GM18907 (cell line): Measurements from ENCODE around the gene DMPK.

Source experiments
- ATAC-seq: cut with Tn5 transposase; IDR thresholded peaks from one replicate; pipeline ENCODE4 v1.9.1; 2021; ENCODE audit warnings: mild to moderate bottlenecking, moderate library complexity; ENCODE audit not compliant: unreplicated experiment

The DMPK gene

DNA sequence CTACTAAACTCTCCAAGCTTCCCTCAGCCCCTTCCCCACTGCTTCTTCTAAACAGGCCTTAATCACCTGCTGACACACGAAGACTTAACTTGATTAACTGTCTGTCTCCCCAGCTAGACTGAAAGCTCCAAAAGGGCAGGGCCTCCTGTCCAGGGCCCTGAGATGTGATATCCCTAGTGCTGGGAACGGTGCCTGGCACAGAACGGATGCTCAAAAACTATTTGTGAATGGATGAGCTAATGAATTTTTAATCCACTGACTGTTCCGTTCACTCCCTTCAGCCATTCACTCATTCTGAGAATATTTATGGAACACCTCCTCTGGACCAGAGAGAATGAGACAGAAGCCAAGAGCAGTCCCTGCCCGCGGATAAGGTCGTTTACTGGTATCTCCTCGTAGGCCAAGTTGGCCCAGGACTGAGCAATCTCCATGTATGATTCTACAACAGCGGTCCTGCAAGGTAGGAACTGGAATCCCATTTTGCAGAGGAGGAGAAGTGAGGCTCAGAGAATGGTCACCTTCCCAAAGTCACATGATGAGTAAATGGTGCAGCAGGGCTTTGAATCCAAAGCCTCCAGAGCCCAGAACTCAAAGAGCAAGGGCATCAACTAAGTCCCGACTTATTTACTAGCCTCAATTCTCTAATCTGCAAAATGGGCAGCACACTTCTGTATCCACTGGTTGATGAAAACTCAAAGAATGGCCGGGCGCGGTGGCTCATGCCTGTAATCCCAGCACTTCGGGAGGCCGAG lies 6.9 kb upstream of the DMPK start:
- no peak for ATAC-seq

DNA sequence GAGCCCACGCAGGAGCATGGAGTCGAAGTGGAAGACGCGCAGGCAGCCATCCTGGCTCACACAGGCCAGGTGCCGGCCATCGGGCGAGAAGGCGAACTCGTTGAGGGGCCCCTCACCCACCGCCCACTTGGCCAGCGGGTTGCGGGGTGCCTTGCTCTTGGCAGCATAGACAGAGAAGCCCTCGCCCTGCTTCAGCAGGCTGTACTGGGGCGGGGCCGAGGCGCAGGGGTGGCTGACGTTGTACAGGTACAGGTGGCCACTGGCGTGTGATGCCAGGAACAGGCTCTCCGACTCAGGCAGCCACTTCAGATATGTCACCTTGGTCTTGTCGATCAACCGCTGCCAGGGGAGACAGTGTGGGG lies 4.2 kb upstream of the DMPK start:
- no peak for ATAC-seq

DNA sequence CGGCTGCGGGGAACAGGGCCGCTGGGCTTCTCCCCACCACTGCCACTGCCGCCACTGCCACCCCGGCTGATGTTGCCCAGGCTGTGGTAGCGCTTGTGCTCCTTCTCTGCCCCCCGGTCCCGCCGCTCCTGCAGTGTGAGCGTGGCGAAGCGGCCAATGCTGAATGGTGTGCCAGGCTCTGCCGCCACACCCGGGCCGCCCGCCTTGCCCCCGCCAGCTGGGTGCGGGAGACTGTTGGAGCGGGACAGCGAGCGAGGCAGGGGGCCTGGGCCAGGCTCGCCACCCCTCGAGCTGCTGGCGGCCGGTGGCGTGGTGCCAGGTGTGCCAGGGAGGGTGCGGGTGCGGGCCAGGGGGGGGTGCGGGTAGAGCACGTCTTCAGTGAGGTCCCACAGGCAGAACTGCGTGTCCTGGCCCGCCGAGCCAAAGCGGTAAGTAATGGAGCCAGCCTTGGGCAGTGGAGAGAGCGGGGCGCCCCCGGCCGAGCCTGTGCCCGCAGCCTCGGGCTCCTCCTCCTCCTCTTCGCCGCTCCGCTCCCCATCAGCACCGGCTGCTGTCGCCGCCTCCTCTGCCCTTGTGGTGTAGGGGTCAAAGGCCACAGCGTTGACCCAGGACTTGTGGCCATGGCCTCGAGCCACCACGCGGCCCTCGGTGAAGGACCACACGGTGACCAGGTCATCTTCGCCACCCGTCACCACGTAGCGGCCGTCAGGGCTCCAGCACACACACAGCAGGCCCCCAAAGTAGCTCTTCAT lies 3.7 kb upstream of the DMPK start:
- ATAC-seq, result no peak

DNA sequence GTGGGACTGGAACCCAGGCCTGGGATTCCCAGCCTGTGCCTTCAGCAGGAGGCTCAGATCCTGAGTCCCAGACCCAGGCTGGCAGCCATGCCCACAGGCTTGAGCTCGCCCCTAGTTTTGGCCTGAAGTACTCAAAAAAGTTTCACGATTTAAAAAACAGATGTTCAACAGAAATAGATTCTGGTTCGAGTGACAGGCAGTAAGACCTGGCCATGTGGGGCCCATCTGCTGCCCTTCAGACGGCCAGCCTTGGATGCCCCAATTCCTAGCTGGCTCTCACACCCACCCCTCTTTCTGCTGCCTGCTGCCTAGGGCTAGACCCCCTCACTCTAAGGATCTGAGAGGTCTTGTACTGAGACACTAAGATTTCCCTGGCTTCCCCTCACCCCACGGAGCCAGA lies 2.8 kb upstream of the DMPK start:
- ATAC-seq, result no peak

DNA sequence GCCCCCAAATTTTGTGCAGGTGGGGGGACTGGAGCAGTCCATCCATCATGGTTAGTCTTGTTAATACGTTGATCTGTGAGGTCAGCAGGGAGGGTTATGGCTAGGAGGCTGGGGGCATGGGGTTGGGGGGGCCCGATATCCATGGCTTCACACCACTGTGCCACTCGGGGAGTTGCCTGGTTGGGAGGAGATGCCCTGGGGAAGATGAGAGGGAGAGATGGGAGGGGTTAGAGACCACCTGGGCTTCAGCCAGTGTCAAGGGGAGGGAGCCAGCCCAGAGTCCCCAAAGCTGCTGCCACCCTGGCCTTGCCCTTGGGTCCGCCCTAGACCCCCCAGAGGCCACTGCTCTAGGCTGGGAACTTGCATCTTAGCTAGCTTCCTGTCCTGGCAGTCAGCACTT lies 1.8 kb upstream of the DMPK start:
- no peak for ATAC-seq

DNA sequence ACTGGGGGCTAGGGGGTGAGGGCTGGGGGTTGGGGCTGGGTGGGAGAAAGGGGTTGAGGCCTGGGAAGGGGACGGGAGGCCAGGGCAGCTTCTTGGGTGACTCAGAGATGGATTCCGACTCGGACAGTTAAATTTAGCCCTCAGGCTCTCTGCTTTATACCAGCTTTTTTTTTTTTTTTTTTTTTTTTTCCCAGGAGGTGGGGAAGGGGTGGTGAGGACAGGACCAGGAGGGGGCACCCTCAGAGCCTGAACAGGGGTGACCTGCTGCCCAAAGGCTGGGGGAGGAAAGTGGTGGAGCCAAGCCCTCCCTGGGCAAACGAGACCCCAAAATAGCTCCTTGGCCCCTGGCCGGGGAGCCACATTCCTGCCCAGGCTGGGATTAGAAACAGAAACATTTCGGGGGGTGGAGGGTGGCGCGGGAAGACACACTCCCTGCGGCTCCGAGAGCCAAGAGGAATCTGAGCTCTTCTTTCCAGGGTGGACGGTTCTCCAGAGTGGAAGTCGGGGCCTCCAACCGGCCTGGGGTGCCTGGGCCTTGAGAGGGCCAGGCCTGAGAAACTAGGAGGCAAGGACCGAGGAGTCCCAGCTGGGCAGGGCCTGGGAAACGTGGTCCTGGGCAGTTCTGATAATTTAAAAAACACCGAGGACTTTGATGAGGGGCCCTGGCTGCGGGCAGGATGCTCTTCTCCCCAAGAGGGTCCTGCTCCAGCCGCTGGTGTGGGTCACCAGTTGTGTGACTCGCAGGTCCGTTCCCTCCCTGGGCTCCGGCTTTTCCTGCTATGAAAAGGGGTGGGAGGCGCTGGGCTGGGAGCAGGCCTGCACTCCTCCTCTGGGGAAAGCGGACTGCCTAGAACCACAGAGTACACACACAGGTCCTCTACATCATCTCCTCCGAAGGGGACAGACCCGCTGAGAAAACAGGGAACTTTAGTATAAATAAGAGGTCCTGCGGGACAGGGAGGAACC lies 813 bp upstream of the DMPK start:
- ATAC-seq, result no peak

DNA sequence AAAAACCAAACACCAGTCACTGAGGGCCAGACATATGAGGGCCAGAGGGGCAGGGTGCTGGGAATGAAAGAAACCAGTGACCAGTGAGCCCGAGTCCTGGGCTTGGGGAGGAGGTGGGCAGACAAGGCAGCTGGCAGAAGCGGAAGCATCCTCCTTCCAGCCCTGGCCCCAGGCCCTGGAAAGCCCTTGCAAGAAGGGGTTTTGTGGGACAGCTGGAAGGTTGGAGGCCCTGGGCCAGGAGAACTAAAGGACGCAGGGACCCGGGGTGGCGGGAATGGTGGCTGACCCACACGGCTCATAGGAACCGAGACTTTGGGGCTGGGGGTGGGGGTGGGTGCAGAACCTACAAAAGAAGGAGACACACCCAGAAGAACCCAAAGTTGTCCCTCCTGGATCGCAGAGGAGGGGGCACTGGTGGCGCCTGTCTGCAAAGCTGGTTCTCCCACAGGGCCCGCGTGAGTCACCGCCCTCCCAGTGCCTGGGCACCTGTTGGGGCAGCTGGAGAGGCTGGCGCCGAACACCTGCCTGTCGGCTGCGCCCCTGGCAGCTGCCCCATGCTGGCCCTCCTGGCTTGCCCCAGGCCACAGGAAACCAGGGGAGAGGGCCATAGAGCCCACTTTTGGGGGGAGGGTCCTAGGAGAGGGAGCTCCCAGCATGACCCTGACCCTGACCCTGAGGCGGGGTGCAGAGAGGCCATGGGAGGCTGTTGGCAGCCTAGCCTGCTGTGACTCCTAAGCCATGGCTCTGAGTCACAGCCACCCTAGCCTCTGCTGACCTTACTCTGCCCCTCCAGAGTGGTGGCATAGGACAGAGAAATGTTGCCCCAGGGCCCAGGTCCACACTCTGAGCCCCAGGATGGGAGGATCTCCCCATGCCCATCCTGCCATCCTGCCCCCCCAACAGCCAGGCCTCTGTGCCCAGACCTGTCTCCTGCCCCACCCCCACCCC lies 802 bp downstream of the DMPK start:
- no peak for ATAC-seq

DNA sequence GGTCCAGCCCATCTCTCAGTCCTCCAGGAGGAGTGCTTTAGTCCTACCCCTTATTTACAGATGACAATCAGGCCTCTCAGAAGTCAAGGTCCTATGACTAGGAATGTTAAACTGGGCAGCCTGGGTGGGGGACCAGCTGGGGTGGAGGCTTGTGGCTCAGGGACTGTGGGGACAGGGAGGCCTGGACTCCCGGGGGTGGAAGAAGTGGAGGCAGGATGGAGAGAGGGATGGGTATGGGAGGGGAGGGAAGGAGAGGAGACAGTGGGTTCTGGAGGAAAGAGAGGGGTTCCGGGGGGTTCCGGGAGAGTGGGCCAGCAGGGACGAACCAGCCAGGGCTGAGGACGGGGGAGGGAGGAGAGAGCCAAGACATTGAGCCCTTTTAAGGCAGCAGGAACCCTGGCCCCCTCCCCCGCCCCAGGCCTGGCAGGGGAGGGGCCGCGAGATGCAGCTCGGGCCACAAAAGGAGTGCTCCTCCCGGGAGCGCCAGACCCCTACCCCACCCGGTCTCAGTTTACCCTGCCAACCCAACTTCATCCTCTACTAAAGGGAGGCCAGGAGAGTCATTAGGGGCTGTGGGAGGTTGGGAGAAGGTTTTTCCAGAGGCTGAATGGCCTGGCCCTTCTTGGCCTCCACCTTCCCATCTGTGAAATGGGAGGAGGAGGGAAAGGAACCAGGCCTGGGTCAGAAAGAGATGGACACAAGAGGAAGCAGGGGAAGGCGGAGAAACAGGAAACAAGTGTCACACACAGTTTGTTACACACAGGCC lies 1.7 kb downstream of the DMPK start:
- no peak for ATAC-seq

DNA sequence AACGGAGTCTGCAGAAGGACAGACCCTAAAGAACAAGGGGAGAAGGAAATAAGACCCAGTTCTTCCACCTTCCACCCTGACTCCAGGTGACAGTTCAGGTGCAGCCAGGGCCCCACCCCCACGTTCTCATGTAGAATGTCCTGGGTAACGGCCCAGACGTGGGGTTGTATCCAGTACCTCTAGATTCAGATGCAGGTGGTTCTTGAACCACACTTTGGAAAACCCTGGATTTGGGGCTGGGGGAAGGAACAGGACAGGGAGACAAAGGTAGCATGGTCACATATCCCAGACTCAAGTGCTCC lies 2.2 kb downstream of the DMPK start:
- ATAC-seq, result no peak

DNA sequence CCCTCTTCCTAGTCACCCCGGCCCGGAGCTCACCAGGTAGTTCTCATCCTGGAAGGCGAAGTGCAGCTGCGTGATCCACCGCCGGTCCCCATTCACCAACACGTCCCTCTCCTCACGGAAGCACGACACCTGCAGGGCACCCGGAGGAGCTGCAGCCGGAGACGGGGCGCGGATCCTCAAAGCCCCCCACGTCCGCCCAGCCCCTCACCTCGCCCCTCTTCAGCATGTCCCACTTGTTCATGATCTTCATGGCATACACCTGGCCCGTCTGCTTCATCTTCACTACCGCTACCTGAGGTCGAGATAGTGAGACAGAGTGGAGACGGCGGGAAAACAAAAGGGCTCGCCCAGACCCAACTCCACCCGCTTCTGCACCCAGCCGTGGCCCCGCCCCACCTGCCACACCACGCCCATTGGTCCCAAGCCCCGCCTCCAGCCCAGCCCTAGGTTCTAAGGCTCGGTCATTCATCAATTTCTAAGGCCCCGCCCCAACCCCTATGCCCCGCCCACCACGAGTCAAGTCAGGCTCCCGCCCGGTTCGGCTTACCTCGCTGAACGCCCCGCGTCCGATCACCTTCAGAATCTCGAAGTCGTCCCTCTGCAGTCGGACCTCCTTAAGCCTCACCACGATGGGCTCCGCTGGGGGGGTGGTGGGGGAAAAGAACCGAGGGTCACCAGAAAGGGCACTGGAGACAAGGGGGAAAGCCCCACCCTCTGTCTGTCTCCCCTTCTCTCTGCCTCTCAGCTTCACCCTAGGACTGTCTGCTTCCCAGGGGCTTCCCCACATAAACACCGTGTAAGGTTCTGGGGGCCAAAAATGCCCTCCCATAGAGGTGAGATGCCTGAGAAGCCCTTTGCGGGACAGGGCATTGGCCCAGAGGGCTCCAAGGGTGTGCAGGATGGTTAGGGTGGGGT lies 2.8 kb downstream of the DMPK start:
- ATAC-seq, result peak; percentile 70

DNA sequence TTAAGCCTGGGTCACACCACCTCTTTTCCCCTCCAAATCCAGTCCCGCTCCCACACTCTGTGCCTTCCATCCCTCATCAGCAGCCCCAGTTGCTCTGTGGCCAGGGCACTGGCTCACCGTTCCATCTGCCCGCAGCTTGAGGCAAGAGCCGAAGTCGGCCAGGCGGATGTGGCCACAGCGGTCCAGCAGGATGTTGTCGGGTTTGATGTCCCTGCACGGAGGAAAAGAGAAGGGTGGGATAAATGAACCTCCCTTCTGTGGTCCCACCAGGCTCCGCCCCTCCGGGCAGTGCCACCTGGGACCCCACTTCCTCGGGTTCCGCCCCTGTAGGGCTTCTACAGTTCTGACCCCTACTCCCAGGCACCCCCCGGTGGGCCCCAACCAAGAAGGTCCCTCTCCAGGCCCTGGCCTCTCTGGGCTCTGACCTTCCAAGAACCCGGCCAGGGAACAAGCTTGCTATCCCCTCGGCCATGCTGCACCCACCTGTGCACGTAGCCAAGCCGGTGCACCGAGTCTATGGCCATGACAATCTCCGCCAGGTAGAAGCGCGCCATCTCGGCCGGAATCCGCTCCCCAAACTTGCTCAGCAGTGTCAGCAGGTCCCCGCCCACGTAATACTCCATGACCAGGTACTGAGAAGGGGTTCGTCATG lies 4.2 kb downstream of the DMPK start:
- ATAC-seq, result no peak

DNA sequence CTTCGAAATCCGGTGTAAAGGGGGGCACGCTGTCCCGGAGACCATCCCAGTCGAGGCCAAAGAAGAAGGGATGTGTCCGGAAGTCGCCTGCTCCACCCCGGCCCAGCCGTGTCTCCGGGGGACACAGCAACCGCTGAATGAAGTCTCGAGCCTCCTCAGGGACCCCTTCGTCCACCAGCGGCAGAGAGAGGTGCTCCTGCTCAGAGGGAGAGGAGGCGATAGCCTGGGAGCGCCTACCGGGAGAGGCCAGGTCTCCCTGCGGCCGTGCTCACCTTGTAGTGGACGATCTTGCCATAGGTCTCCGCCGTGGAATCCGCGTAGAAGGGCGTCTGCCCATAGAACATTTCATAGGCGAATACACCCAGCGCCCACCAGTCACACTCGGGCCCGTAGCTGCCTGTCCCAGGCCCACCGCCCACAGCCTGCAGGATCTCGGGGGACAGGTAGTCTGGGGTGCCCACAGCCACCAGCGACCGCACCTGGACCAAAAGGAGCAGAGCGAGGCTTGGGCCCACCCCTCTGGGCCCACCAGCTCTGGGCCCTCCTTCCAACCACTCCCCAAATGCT lies 4.8 kb downstream of the DMPK start:
- no peak for ATAC-seq

DNA sequence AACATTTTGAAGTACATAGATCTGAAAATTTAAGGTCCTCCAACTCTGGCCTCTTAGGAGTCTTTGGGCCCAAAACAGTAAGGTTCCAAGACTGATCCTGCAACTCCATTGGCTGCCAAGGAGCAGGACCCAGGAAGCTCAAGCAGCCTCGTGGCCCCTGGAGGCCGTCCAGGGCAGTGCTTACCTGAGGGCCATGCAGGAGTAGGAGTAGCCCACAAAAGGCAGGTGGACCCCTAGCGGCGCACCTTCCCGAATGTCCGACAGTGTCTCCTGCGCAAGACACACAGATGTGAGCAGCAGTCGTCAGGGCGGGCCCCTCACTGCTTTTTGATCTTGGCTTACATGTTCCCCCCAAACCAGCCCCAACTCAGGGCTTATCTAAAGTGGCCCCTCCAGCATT lies 7.5 kb downstream of the DMPK start:
- ATAC-seq, result no peak

DNA sequence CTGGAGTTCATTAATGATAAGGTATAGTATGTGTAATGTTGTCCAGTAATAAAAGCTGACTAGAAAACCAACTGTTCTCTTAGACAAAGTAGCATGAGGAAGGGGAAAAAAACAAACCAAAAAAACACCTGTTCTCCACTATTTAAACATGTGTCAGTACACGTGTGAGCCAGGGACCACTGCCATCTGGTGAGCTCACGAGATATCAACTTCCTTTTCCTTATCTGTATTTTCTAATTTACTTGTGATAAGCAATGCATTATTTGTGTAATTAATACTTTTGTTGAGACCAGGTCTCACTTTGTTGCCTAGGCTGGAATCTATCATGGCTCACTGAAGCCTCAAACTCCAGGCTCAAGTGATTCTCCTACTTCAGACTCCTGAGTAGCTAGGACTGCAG lies 8.9 kb downstream of the DMPK start:
- ATAC-seq, result no peak

DNA sequence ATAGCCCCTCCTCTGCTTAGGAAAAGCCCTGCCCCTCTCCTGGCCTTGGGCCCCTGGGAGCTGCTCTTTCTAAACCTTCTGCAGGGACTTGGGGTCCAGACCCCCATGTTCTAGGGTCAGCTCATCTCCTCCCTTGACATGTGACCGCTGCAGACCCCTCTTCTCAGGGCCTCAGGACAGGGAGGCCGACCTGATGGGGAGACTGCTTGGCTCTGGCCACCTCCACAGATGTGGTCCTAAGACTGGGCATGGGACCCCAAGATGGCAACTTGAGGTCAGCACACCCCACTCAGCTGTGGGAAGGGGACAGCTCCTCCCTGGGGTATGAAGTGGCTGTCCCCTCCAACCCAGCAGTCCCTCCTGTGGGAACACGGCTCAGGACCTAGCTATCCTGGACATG lies 9.4 kb downstream of the DMPK start:
- no peak for ATAC-seq

DNA sequence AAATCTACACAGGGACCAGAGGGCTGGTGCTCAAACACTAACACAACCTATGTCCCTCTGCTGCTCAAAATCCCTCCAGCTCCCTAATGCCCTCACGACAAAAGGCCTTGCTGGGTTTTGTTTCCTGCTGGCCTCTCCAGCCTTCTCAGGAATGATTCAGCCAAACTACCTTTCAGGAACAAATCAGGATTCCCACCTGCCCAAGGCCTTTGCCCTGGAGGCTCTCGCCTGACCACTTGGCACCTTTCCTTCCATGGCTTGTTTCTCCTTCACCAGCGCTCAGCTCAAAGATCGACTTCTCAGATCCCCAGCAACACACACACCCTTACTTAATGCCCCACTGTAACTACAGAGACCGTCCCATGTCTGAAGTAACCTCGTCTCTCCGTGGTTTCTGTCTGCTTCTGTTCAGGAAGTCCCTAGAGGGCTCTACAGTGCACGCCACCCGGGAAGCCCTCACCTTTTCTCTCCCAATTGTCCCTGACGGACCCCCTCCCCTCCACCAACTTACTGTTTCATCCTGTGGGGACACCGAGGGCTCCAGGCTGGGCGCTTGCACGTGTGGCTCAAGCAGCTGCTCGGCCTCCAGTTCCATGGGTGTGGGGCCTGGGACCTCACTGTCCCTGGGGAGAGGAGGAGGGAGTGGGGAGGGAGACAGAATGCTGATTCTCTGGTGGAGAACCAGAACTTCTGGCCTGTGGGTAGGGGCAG lies 10.0 kb downstream of the DMPK start:
- ATAC-seq, result no peak

DNA sequence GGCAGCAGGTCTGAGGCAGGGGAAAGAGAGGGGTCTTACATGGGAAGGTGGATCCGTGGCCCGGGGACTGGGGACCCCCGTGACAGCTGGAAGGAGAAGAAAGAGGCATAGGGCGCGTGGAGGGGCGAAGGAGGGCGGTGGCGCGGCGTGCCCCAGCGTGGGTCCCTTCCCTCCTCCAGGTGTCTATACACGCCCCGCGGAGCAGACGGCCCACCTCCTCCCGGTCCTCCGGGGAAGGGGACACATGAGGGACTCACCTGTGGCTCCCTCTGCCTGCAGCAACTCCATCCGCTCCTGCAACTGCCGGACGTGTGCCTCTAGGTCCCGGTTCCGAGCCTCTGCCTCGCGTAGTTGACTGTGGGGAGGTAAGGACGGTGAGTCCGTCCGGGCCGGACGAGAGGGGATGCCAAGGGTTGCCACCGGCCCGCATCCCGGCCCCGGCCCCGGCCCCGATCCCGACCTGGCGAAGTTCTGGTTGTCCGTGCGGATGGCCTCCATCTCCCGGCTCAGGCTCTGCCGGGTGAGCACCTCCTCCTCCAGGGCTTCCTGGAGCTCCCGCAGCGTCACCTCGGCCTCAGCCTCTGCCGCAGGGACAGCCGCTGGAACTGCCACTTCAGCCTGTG lies 10.9 kb downstream of the DMPK start:
- ATAC-seq, result no peak
